Smooth muscle cell (in vitro differentiated cells): Measurements from ENCODE around the gene AP3B1. TPM values are rescaled to one million over a fixed set of nuclear protein-coding genes. Genes with fewer than 3 reads are reported as not detected.

Source experiments
- DNase-seq: peaks from one replicate; lab custom pipeline; 2025; ENCODE audit not compliant: unreplicated experiment; lab: John Stamatoyannopoulos, UW
- H2AFZ ChIP-seq: fragments of 200-600 bp; sonication (generic); 2 replicates; pipeline ENCODE4 v1.6.0; 2016; ENCODE audit warnings: antibody characterized with exemption, low read depth, mild to moderate bottlenecking
- H3F3A ChIP-seq: fragments of 200-600 bp; sonication (generic); 2 replicates; pipeline ENCODE4 v1.6.0; 2017; ENCODE audit warnings: antibody characterized with exemption, low read depth
- H3K27ac ChIP-seq: fragments of 200-600 bp; sonication (generic); 2 replicates; pipeline ENCODE4 v1.5.1; 2016; ENCODE audit warnings: low read depth, mild to moderate bottlenecking
- H3K27me3 ChIP-seq: fragments of 200-600 bp; sonication (generic); 2 replicates; pipeline ENCODE4 v1.6.1; 2016; ENCODE audit warnings: low read depth, mild to moderate bottlenecking
- H3K36me3 ChIP-seq: fragments of 200-600 bp; sonication (generic); 2 replicates; pipeline ENCODE4 v1.5.1; 2016; ENCODE audit warnings: low read depth
- H3K4me1 ChIP-seq: fragments of 200-600 bp; sonication (generic); 2 replicates; pipeline ENCODE4 v1.5.1; 2016; ENCODE audit warnings: low read depth
- H3K4me2 ChIP-seq: fragments of 200-600 bp; sonication (generic); 2 replicates; pipeline ENCODE4 v1.6.0; 2016; ENCODE audit warnings: mild to moderate bottlenecking
- H3K4me3 ChIP-seq: fragments of 200-600 bp; sonication (generic); 2 replicates; pipeline ENCODE4 v1.5.1; 2016; ENCODE audit warnings: mild to moderate bottlenecking
- H3K79me2 ChIP-seq: fragments of 200-600 bp; sonication (generic); 2 replicates; pipeline ENCODE4 v1.6.0; 2016; ENCODE audit warnings: low read depth, mild to moderate bottlenecking
- H3K9ac ChIP-seq: fragments of 200-600 bp; sonication (generic); 2 replicates; pipeline ENCODE4 v1.6.0; 2016; ENCODE audit warnings: low read depth
- H3K9me3 ChIP-seq: fragments of 200-600 bp; sonication (generic); replicated peaks from 2 replicates; pipeline ENCODE4 v1.5.1; 2016; ENCODE audit warnings: low read depth
- H4K20me1 ChIP-seq: fragments of 200-600 bp; sonication (generic); 2 replicates; pipeline ENCODE4 v1.6.0; 2016; ENCODE audit warnings: low read depth
- WGBS: methylation state at CpG from one replicate; pipeline ENCODE4 v1.1.7; 2016; ENCODE audit warnings: low lambda C conversion rate; 5-methylcytosine and 5-hydroxymethylcytosine counted together
- polyA plus RNA-seq: library from polyadenylated mRNA; unstranded; fragments of >200 nt; fragmentation: Nextera tagmentation; extraction: Ambion mirVana; gene quantifications from 2 replicates; pipeline ENCODE4 v1.2.1, GENCODE V29; 2016
- total RNA-seq: library from RNA; depleted of rRNA; stranded (reverse); fragments of >200 nt; gene quantifications from 2 replicates; pipeline ENCODE4 v1.2.3, GENCODE V29; 2014
- TF ChIP-seq, protein P1 (sequence below): fragments of 200-600 bp; sonication (generic); IDR thresholded peaks from 2 replicates; pipeline ENCODE4 v1.5.1; 2017; ENCODE audit warnings: borderline replicate concordance, mild to moderate bottlenecking, antibody characterized with exemption; ENCODE audit not compliant: insufficient read depth, poor library complexity, severe bottlenecking

AP3B1 gene
- total and polyA plus RNA-seq, 2 experiments from 2014 or later = 36.9 to 76.3 TPM

DNA sequence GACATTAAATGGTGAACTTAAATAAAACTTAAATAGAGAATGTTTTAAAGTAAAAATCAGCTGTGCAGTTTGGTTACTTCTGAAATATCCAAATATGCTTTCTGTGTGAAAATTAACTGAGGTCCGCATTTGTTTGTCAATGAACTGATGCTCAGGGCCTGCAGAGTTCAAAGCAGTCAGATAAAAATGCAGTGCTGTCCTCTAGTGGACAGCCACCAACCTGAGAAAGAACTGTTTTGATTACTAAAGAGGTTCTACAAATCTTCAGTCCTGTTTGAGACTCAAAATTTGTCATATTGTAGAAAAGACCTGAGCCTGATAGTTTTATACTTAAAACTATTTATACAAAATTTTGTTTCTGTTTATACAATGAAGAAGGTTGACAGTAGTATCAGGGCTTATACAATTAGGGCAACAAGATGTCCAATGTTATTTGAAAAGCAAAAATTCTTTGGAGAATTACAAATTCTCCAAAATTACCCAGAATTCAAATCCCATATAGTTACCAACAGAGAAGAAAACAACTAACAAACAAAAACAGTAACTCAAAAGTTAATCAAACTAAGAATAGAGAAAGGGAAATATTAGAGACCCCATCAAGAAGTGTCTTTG lies 286.0 kb downstream of the AP3B1 start:
- TF ChIP-seq, protein P1, sequence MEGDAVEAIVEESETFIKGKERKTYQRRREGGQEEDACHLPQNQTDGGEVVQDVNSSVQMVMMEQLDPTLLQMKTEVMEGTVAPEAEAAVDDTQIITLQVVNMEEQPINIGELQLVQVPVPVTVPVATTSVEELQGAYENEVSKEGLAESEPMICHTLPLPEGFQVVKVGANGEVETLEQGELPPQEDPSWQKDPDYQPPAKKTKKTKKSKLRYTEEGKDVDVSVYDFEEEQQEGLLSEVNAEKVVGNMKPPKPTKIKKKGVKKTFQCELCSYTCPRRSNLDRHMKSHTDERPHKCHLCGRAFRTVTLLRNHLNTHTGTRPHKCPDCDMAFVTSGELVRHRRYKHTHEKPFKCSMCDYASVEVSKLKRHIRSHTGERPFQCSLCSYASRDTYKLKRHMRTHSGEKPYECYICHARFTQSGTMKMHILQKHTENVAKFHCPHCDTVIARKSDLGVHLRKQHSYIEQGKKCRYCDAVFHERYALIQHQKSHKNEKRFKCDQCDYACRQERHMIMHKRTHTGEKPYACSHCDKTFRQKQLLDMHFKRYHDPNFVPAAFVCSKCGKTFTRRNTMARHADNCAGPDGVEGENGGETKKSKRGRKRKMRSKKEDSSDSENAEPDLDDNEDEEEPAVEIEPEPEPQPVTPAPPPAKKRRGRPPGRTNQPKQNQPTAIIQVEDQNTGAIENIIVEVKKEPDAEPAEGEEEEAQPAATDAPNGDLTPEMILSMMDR = peak; percentile 66
- no peak for DNase-seq
- Histone ChIP-seq H3F3A (no peaks in the 10 kb centered on the region), H3K4me2 (no peak overlapping the region), H3K4me3 (no peak overlapping the region), H3K36me3 (no peaks in the 10 kb centered on the region), H4K20me1 (no peaks in the 10 kb centered on the region), H2AFZ (no peak overlapping the region), H3K4me1 (peaks cover 30% of the 10 kb centered on the region), H3K27me3 (no peaks in the 10 kb centered on the region), H3K9ac (no peak overlapping the region), H3K79me2 (no peaks in the 10 kb centered on the region), H3K27ac (no peak overlapping the region), H3K9me3 (no peaks in the 10 kb centered on the region)
- 29% methylated on average over 1 of the region's 1 CpG for WGBS

DNA sequence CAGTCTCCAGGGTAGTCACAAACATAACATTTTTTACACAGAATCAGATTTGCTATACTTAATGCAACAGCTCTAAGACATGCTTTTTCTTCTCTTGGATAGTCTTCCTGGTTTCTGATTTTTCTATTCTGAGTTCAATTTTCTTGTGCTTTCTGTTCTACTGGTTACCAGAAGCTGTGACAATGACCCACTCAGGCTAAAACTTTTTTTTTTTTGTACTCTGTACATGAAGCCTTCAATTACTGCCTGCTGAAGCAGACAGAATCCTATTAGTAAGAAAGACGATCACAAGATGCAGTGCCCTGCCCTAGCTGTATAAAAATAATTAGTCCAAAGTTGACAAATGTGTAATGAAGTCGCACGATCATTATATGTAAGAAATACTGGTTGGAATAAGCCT lies 287.3 kb downstream of the AP3B1 start:
- Histone ChIP-seq H3K36me3 (peaks cover 5% of the 10 kb centered on the region), H4K20me1 (no peaks in the 10 kb centered on the region), H3F3A (no peaks in the 10 kb centered on the region), H3K79me2 (no peaks in the 10 kb centered on the region), H3K27ac (no peak overlapping the region), H3K9ac (no peak overlapping the region), H3K27me3 (no peaks in the 10 kb centered on the region), H3K4me2 (no peak overlapping the region), H2AFZ (no peak overlapping the region), H3K4me3 (no peak overlapping the region), H3K9me3 (no peaks in the 10 kb centered on the region), H3K4me1 (peaks cover 35% of the 10 kb centered on the region)
- TF ChIP-seq, protein P1 = no peak
- no peak for DNase-seq
- 90% methylated on average over 3 of the region's 3 CpGs for WGBS

DNA sequence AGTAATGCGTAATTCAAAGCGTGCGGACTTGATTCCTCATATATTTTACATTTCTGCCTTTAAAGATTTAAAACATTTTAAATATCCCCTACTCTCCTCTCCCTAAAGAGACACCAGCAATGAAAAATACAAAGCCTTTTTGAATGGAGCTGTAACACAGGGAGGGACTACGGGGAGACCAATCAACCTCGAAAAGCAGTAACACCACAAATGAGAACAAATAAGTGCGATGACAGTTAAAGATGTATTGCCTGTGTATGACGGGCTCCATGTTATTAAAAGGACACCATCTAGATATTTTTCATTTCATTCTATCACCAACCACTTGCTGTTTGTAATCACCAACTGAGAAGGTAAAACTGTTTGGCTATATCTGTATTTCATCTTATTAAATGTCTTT lies 288.0 kb downstream of the AP3B1 start:
- 96% methylated on average over 7 of the region's 7 CpGs for WGBS

More for the DNA sequence above, 288.0 kb downstream of the AP3B1 start:
- H3K4me1 ChIP-seq = peaks cover 39% of the 10 kb centered on the region
- no peak overlapping the region for H3K4me2 ChIP-seq
- no peaks in the 10 kb centered on the region for H3K9me3 ChIP-seq
- H3F3A ChIP-seq = no peaks in the 10 kb centered on the region
- TF ChIP-seq, protein P1 = no peak
- H3K4me3 ChIP-seq = no peak overlapping the region
- no peaks in the 10 kb centered on the region for H3K27me3 ChIP-seq
- H2AFZ ChIP-seq = no peak overlapping the region
- no peaks in the 10 kb centered on the region for H4K20me1 ChIP-seq
- H3K9ac ChIP-seq = no peak overlapping the region
- peaks cover 5% of the 10 kb centered on the region for H3K36me3 ChIP-seq
- no peak for DNase-seq
- H3K27ac ChIP-seq = no peak overlapping the region
- H3K79me2 ChIP-seq = no peaks in the 10 kb centered on the region
